HepG2 (cell line): Measurements from ENCODE around the gene DNAJB6.
A peak's percentile ranks its signal among the peaks of the same experiment; 100 is the strongest.

Source experiments
- BHLHE40 ChIP-seq: IDR thresholded peaks from 2 replicates; pipeline ENCODE4 v1.6.1; 2011; ENCODE audit warnings: low read length, improper control_type of control experiment
- CBX5 ChIP-seq: sonication (generic); formaldehyde crosslinking; IDR thresholded peaks from 2 replicates; pipeline ENCODE4 v1.4.0; 2020; ENCODE audit warnings: missing genetic modification reagents, borderline replicate concordance
- DPF2 ChIP-seq: sonication (generic); formaldehyde crosslinking; IDR thresholded peaks from 2 replicates; pipeline ENCODE4 v1.4.0; 2020; ENCODE audit warnings: mild to moderate bottlenecking, low read depth, missing genetic modification reagents, borderline replicate concordance
- IKZF1 ChIP-seq: fragments of 450-650 bp; IDR thresholded peaks from 2 replicates; pipeline ENCODE4 v1.7.1; 2016
- MYC ChIP-seq: sonication (generic); formaldehyde crosslinking; IDR thresholded peaks from 2 replicates; pipeline ENCODE4 v1.9.0; 2021; ENCODE audit warnings: missing genetic modification reagents, borderline replicate concordance
- RELA ChIP-seq: sonication (generic); formaldehyde crosslinking; IDR thresholded peaks from 2 replicates; pipeline ENCODE4 v1.4.0; 2020; ENCODE audit warnings: missing genetic modification reagents
- SIN3A ChIP-seq: IDR thresholded peaks from 2 replicates; pipeline ENCODE4 v1.6.1; 2011; ENCODE audit warnings: low read depth, mild to moderate bottlenecking, control low read depth, low read length, borderline replicate concordance
- ZNF274 ChIP-seq: sonication (generic); formaldehyde crosslinking; IDR thresholded peaks from 2 replicates; pipeline ENCODE4 v1.5.1; 2020; ENCODE audit warnings: mild to moderate bottlenecking, missing genetic modification reagents
- TF ChIP-seq, protein P1 (sequence below): sonication (generic); formaldehyde crosslinking; IDR thresholded peaks from 2 replicates; pipeline ENCODE4 v1.8.0; 2022; ENCODE audit warnings: low read depth, missing genetic modification reagents
- TF ChIP-seq, protein P2 (sequence below): sonication (generic); formaldehyde crosslinking; IDR thresholded peaks from 2 replicates; pipeline ENCODE4 v1.4.0; 2020; ENCODE audit warnings: low read depth, missing genetic modification reagents
- TF ChIP-seq, protein P3 (sequence below): sonication (generic); formaldehyde crosslinking; IDR thresholded peaks from 2 replicates; pipeline ENCODE4 v1.4.0; 2020; ENCODE audit warnings: mild to moderate bottlenecking, low read depth, missing genetic modification reagents
- TF ChIP-seq, protein P4 (sequence below): sonication (generic); formaldehyde crosslinking; IDR thresholded peaks from 2 replicates; pipeline ENCODE4 v1.4.0; 2020; ENCODE audit warnings: mild to moderate bottlenecking, missing genetic modification reagents
- TF ChIP-seq, protein P5 (sequence below): sonication (generic); formaldehyde crosslinking; IDR thresholded peaks from 2 replicates; pipeline ENCODE4 v1.5.0; 2020; ENCODE audit warnings: mild to moderate bottlenecking, missing genetic modification reagents, moderate library complexity

DNA sequence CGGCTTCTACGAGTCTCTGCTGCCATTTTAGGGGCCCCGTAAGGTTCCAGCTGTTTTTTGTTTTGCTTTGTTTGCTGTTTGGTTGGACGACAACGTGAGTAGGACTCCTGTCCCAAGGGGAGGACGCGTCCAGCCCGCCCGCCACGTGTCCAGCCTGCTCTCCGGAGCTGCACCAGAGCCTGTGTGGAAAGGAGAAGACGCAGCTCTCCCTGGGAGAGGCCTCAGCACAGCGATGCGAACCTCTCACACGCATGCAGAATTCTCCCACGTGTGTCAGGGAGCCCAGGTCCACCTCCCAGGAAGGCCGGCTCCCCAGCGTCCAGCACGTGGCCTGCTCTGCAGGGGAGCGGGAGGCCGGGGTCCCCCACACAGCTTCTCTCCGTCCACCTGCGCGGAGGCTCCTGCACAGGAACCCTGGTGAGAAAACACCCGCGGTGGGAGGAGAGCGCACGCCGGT is 36.4 kb upstream of the DNAJB6 start:
- TF ChIP-seq, protein P1, sequence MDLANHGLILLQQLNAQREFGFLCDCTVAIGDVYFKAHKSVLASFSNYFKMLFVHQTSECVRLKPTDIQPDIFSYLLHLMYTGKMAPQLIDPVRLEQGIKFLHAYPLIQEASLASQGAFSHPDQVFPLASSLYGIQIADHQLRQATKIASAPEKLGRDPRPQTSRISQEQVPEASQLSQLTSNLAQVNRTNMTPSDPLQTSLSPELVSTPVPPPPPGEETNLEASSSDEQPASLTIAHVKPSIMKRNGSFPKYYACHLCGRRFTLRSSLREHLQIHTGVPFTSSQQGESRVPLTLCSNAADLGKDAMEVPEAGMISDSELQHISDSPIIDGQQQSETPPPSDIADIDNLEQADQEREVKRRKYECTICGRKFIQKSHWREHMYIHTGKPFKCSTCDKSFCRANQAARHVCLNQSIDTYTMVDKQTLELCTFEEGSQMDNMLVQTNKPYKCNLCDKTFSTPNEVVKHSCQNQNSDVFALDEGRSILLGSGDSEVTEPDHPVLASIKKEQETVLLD: no peak
- TF ChIP-seq BHLHE40 (no peak), SIN3A (no peak), RELA (CRISPR knock-in tag) (no peak), IKZF1 (no peak), CBX5 (CRISPR knock-in tag) (no peak), MYC (CRISPR knock-in tag) (peak; percentile 35; the same call in 1 of the 2 replicates), ZNF274 (CRISPR knock-in tag) (no peak), DPF2 (CRISPR knock-in tag) (no peak)
- TF ChIP-seq, protein P2, sequence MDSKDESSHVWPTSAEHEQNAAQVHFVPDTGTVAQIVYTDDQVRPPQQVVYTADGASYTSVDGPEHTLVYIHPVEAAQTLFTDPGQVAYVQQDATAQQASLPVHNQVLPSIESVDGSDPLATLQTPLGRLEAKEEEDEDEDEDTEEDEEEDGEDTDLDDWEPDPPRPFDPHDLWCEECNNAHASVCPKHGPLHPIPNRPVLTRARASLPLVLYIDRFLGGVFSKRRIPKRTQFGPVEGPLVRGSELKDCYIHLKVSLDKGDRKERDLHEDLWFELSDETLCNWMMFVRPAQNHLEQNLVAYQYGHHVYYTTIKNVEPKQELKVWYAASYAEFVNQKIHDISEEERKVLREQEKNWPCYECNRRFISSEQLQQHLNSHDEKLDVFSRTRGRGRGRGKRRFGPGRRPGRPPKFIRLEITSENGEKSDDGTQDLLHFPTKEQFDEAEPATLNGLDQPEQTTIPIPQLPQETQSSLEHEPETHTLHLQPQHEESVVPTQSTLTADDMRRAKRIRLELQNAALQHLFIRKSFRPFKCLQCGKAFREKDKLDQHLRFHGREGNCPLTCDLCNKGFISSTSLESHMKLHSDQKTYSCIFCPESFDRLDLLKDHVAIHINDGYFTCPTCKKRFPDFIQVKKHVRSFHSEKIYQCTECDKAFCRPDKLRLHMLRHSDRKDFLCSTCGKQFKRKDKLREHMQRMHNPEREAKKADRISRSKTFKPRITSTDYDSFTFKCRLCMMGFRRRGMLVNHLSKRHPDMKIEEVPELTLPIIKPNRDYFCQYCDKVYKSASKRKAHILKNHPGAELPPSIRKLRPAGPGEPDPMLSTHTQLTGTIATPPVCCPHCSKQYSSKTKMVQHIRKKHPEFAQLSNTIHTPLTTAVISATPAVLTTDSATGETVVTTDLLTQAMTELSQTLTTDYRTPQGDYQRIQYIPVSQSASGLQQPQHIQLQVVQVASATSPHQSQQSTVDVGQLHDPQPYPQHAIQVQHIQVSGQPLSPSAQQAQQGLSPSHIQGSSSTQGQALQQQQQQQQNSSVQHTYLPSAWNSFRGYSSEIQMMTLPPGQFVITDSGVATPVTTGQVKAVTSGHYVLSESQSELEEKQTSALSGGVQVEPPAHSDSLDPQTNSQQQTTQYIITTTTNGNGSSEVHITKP (CRISPR knock-in tag): no peak
- TF ChIP-seq, protein P3, sequence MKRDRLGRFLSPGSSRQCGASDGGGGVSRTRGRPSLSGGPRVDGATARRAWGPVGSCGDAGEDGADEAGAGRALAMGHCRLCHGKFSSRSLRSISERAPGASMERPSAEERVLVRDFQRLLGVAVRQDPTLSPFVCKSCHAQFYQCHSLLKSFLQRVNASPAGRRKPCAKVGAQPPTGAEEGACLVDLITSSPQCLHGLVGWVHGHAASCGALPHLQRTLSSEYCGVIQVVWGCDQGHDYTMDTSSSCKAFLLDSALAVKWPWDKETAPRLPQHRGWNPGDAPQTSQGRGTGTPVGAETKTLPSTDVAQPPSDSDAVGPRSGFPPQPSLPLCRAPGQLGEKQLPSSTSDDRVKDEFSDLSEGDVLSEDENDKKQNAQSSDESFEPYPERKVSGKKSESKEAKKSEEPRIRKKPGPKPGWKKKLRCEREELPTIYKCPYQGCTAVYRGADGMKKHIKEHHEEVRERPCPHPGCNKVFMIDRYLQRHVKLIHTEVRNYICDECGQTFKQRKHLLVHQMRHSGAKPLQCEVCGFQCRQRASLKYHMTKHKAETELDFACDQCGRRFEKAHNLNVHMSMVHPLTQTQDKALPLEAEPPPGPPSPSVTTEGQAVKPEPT (CRISPR knock-in tag): no peak
- TF ChIP-seq, protein P4, sequence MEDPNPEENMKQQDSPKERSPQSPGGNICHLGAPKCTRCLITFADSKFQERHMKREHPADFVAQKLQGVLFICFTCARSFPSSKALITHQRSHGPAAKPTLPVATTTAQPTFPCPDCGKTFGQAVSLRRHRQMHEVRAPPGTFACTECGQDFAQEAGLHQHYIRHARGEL (CRISPR knock-in tag): no peak
- TF ChIP-seq, protein P5, sequence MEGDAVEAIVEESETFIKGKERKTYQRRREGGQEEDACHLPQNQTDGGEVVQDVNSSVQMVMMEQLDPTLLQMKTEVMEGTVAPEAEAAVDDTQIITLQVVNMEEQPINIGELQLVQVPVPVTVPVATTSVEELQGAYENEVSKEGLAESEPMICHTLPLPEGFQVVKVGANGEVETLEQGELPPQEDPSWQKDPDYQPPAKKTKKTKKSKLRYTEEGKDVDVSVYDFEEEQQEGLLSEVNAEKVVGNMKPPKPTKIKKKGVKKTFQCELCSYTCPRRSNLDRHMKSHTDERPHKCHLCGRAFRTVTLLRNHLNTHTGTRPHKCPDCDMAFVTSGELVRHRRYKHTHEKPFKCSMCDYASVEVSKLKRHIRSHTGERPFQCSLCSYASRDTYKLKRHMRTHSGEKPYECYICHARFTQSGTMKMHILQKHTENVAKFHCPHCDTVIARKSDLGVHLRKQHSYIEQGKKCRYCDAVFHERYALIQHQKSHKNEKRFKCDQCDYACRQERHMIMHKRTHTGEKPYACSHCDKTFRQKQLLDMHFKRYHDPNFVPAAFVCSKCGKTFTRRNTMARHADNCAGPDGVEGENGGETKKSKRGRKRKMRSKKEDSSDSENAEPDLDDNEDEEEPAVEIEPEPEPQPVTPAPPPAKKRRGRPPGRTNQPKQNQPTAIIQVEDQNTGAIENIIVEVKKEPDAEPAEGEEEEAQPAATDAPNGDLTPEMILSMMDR (CRISPR knock-in tag): no peak
